Measurements from ENCODE around the gene ARPIN. TPM values are rescaled to one million over a fixed set of nuclear protein-coding genes. Genes with fewer than 3 reads are reported as not detected.
"Not testable (repeated sequence)": the region's sequence is repeated elsewhere in the genome, so short reads cannot be mapped to it uniquely, and the experiment has no call there.

ARPIN gene
- total RNA-seq, 2 experiments from 2014 or later, result not detected

- CTCF ChIA-PET, result interaction anchor here (0.7 to 1.3 kb wide), 2 partner anchors 11 to 770 kb away, joined by 3 read pairs; no protein-coding TSS in a partner anchor
- POLR2A ChIA-PET, result no interaction called here
Measured at GRCh38 chr15:89885611-89886010, 27.1 kb downstream of the ARPIN start.

DNA sequence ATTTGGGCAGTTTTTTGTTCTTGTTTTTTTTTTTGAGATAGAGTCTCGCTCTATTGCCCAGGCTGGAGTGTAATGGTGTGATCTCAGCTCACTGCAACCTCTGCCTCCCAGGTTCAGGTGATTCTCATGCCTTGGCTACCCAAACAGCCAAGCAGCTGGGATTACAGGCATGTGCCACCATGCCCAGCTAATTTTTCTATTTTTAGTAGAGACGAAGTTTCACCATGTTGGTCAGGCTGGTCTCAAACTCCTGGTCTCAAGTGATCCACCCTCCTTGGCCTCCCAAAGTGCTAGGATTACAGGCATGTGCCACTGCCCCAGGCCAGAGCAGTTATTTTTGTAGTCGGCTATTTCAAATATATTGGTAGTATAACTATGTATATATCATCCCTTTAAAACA, 27.6 kb downstream of the ARPIN start:
- CTCF ChIA-PET, result interaction anchor here (0.7 to 1.3 kb wide), 2 partner anchors 10 to 769 kb away, joined by 3 read pairs; no protein-coding TSS in a partner anchor
- POLR2A ChIA-PET, result not testable (repeated sequence)

GRCh38 chr15:89883518-89883917, 29.2 kb downstream of the ARPIN start:
- ChIA-PET POLR2A (interaction anchor here (0.7 kb wide), 1 partner anchor 10 kb away, joined by 5 read pairs; no protein-coding TSS in a partner anchor), CTCF (no interaction called here)

- ChIA-PET POLR2A (no interaction called here), CTCF (no interaction called here)
Measured at GRCh38 chr15:89880727-89881126, 32.0 kb downstream of the ARPIN start.

DNA sequence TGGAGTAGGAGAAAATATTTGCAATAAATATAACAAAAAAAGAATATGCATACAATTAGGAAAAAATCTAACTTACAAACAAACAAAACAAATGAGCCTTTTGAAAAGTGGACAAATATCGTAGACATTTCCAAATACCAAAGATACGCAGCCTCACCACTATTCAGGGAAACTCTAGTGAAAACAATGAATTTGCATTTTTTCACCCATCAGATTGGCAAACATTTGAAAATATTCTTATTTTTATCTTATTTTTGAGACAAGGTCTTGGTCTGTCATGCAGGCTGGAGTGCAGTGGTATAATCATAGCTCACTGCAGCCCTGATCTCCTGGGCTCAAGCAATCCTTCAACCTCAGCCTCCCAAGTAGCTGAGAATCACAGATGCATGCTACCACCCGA, 34.4 kb downstream of the ARPIN start:
- CTCF ChIA-PET, result interaction anchor here (1.9 kb wide), 1 partner anchor 118 kb away, joined by 5 read pairs; no protein-coding TSS in a partner anchor

DNA sequence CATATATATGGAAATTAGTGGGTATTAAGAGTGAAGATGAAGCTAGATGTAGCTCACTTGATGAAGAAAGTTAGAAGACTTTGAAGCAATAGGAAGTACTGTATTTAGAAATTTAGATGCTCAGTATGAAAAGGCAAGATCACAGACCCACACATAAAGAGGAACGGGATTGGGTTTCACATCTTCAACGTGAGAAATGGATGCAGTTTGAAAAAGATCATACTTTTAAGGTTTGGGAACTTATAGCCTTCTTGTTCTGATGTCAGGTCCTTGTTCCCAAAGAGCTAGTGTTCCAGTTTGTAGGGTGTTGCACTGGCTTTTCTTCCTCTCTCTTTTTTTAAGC, 35.7 kb downstream of the ARPIN start:
- POLR2A ChIA-PET, result no interaction called here
- CTCF ChIA-PET, result interaction anchor here (0.6 to 2.0 kb wide), 3 partner anchors 12 to 280 kb away, joined by 3 to 7 read pairs (median 5); no protein-coding TSS in a partner anchor

More for the DNA sequence above, 34.4 kb downstream of the ARPIN start:
- POLR2A ChIA-PET, result no interaction called here

DNA sequence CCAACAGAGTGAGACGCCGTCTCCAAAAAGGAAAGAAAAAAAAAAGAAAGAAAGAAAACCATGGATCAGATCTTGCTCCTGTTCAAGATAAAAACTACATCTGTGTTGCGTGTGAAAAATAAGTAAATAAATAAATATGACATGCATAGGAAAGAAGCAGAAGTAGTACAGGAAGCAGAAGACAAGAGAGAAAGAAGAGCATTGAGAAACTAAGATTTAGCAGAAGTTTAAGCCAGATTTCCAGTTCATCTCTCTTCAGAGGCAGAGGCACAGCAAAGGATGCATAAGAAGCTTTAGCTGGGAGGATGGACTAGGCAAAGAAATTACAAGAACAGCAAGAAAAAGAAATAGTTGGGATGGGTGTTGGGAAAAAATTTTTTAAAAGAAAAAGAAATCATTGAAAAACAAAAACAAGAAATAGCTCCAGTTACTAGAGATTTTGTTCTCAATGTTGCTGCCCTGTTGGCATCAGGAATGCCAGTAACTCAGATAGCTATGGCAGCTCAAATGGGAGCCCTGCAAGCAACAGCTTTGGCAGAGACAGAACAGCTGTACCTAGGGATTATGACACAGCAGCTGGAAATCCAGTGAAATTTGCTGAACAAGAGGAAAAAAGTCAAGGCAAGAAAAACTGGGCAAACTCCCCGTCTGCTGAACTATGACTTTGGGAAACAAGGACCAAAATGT, 36.2 kb downstream of the ARPIN start:
- CTCF ChIA-PET, result interaction anchor here (0.6 to 2.0 kb wide), 4 partner anchors 12 to 500 kb away, joined by 3 to 7 read pairs (median 6); no protein-coding TSS in a partner anchor
- POLR2A ChIA-PET, result interaction anchor here (2.0 kb wide), 1 partner anchor 17 kb away, joined by 7 read pairs; the partner anchor contains the start of gene AP3S2

DNA sequence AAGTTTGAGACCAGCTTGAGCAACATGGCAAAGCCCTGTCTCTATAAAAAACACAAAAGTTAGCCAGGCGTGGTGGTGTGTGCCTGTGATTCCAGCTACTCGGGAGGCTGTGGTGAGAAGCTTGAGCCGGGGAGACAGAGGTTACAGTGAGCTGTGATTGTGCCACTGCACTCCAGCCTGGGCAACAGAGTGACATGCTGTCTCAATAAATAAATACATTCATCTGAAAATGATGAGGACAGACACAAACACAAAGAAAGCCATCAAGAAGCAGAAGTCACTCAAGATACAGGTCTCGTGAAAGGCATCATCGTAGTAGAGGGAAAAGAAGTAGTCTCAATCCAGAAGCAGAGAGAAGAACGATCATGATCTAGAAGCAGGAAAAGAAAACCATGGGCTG, 37.0 kb downstream of the ARPIN start:
- CTCF ChIA-PET, result interaction anchor here (0.6 to 2.3 kb wide), 3 partner anchors 115 to 500 kb away, joined by 3 to 19 read pairs (median 6); no protein-coding TSS in a partner anchor
- POLR2A ChIA-PET, result interaction anchor here (2.0 kb wide), 1 partner anchor 18 kb away, joined by 7 read pairs; the partner anchor contains the start of gene AP3S2

GRCh38 chr15:89874926-89875564, 37.7 kb downstream of the ARPIN start:
- CTCF ChIA-PET, result interaction anchor here (0.7 to 2.3 kb wide), 13 partner anchors 11 to 212 kb away, joined by 3 to 19 read pairs (median 5); partner anchors contain the start of gene AP3S2
- POLR2A ChIA-PET, result interaction anchor here (0.8 to 2.0 kb wide), 3 partner anchors 16 to 119 kb away, joined by 5 to 7 read pairs (median 6); partner anchors contain the start of gene AP3S2

GRCh38 chr15:89870688-89871288, 42.0 kb downstream of the ARPIN start:
- CTCF ChIA-PET, result no interaction called here
- POLR2A ChIA-PET, result no interaction called here

DNA sequence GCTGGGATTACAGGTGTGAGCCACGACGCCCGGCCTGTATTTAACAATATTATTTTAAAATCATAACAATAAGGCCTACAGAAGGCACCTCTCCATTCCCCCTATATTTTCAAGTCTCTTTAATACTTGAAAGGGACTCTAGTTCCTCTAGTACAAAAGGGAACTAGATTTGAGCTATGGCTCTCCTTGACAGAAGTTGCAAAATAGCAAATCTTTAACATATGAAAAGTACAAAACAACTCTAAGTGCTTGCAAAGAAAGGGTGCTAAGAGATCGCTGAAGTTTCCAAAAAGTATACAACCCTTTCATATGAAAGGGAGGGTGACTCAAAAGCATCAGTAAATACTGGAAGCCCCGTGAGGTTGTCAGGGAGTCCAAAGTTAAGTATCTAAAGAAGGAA, 42.7 kb downstream of the ARPIN start:
- ChIA-PET CTCF (no interaction called here), POLR2A (no interaction called here)

GRCh38 chr15:89869490-89869889, 43.3 kb downstream of the ARPIN start:
- POLR2A ChIA-PET, CTCF ChIA-PET: not testable (repeated sequence)

- ChIA-PET POLR2A (no interaction called here), CTCF (interaction anchor here (0.8 to 1.6 kb wide), 3 partner anchors 10 to 128 kb away, joined by 3 to 5 read pairs (median 3); no protein-coding TSS in a partner anchor)
Measured at GRCh38 chr15:89864958-89865739, 47.6 kb downstream of the ARPIN start.

GRCh38 chr15:89863918-89864317, 48.8 kb downstream of the ARPIN start:
- ChIA-PET POLR2A (no interaction called here), CTCF (interaction anchor here (0.7 to 1.6 kb wide), 3 partner anchors 11 to 426 kb away, joined by 3 to 5 read pairs (median 4); no protein-coding TSS in a partner anchor)

GRCh38 chr15:89860891-89861290, 51.9 kb downstream of the ARPIN start:
- POLR2A ChIA-PET, result no interaction called here

DNA sequence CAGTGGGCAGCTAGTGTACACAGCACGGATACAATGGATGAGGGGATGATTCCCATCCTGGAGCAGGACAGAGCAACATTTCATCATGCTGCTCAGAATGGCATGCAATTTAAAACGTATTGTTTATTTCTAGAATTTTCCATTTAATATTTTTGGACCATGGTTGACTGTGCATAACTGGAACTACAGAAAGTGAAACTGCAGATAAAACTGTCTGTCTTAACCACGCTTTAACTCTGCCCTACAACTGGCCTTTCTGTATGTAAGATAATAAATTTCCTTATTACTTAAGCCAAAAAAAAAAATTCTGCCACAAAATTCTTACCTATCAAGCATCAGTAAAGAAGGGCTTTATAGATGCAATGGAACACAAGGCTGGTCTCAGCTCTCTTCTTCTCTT, 52.3 kb downstream of the ARPIN start:
- ChIA-PET POLR2A (no interaction called here), CTCF (interaction anchor here (1.1 kb wide), 1 partner anchor 14 kb away, joined by 3 read pairs; no protein-coding TSS in a partner anchor)

More at GRCh38 chr15:89860891-89861290, 51.9 kb downstream of the ARPIN start:
- CTCF ChIA-PET, result interaction anchor here (1.1 kb wide), 1 partner anchor 14 kb away, joined by 3 read pairs; no protein-coding TSS in a partner anchor

DNA sequence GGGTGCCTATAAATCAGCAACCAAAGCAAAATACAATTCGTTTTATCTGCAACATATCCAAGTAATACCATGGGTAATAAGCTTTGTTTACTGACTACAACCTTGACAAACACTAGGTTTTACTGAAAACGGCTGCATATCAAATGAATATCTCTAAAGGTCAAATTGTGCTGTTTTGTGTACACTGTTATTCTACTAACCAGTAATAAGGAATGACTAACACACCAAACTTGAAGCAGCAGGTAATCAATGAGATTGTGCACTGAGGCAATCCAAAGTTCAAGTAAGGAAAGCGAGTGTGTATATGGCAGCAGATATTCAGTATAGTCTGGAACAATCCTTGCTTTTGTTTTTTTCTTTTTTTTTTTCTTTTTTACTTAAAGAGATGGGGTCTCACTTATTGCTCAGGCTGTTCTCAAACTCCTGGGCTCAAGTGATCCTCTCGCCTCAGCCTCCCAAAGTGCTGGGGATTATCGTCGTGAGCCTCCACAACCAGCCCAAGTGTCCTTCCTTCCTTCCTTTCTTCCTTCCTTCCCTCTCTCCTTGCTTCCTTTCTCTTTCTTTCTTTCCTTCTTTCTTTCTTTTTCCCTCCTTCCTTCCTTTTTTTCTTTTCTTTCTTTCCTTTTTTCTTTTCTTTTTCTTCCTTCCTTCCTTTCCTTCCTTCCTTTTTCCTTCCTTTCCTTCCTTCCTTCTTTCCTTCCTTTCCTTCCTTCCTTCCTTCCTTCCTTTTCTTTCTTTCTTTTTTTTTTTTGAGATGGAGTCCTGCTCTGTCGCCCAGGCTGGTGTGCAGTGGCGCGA, 53.9 kb downstream of the ARPIN start:
- POLR2A ChIA-PET, result no interaction called here
- CTCF ChIA-PET, result no interaction called here

GRCh38 chr15:89857673-89858072, 55.1 kb downstream of the ARPIN start:
- ChIA-PET POLR2A (interaction anchor here (0.6 kb wide), 1 partner anchor 14 kb away, joined by 4 read pairs; no protein-coding TSS in a partner anchor), CTCF (no interaction called here)
